Thyroid gland (tissue), 4 donors: ENCODE measurements around the gene ISY1.

Experiments
- CTCF ChIP-seq, 6 experiments: fragments of 200-600 bp in 3 of 6; fragments of 450-650 bp in 3 of 6; sonication (generic) in 3 of 6; IDR thresholded peaks; one replicate each; pipeline ENCODE4 v1.5.1; 2016 to 2019; ENCODE audit warnings: antibody characterized with exemption in 6 of 6, mild to moderate bottlenecking in 2 of 6, inconsistent platforms in 1 of 6, moderate library complexity in 1 of 6
- POLR2A ChIP-seq, 2 donors: fragments of 450-650 bp; IDR thresholded peaks; one replicate each; pipeline ENCODE4 v1.6.1; 2017; ENCODE audit warnings: antibody characterized with exemption in 2 of 2, mild to moderate bottlenecking in 2 of 2, moderate library complexity in 1 of 2

- no peak for TF ChIP-seq CTCF (IDR thresholded peaks at IDR 0.05)
- no peak for TF ChIP-seq POLR2A (IDR thresholded peaks at IDR 0.05)
These were observed 27.0 kb upstream of the ISY1 start for GRCh38 chr3:129187857-129188256.
